Loucy (cell line): ENCODE measurements around the gene AGAP4.
"Not testable (repeated sequence)": the region's sequence is repeated elsewhere in the genome, so short reads cannot be mapped to it uniquely, and the experiment has no call there.

ENCODE experiments used
- EZH2phosphoT487 ChIP-seq: fragments of 200-600 bp; IDR thresholded peaks from 2 replicates; pipeline ENCODE4 v1.6.1; 2018; ENCODE audit warnings: antibody characterized with exemption, mild to moderate bottlenecking, moderate library complexity, borderline replicate concordance
- TF ChIP-seq, protein P1 (sequence below): fragments of 200-600 bp; sonication (generic); conservative IDR thresholded peaks from 2 replicates; pipeline ENCODE4 v1.5.1; 2014; ENCODE audit warnings: mild to moderate bottlenecking, antibody characterized with exemption, low read length

- TF ChIP-seq, protein P1, sequence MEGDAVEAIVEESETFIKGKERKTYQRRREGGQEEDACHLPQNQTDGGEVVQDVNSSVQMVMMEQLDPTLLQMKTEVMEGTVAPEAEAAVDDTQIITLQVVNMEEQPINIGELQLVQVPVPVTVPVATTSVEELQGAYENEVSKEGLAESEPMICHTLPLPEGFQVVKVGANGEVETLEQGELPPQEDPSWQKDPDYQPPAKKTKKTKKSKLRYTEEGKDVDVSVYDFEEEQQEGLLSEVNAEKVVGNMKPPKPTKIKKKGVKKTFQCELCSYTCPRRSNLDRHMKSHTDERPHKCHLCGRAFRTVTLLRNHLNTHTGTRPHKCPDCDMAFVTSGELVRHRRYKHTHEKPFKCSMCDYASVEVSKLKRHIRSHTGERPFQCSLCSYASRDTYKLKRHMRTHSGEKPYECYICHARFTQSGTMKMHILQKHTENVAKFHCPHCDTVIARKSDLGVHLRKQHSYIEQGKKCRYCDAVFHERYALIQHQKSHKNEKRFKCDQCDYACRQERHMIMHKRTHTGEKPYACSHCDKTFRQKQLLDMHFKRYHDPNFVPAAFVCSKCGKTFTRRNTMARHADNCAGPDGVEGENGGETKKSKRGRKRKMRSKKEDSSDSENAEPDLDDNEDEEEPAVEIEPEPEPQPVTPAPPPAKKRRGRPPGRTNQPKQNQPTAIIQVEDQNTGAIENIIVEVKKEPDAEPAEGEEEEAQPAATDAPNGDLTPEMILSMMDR: not testable (repeated sequence)
- not testable (repeated sequence) for TF ChIP-seq EZH2phosphoT487
Observed at GRCh38 chr10:45857931-45858330, 10.6 kb upstream of the AGAP4 start.
